Fibroblast of pulmonary artery (primary cell): ENCODE results near the gene PPIL6.

Source experiments
- DNase-seq: peaks from one replicate; pipeline ENCODE4 v3.0.0-alpha.2; 2010; ENCODE audit warnings: low read depth
- H3K4me3 ChIP-seq: replicated peaks from 2 replicates; pipeline ENCODE4 v1.5.1; 2011; ENCODE audit warnings: low read depth, mild to moderate bottlenecking, control low read depth, low read length, moderate library complexity
- CTCF ChIP-seq: IDR thresholded peaks from 2 replicates; pipeline ENCODE4 v1.5.1; 2011; ENCODE audit warnings: mild to moderate bottlenecking, control low read depth, low read length, inconsistent platforms; ENCODE audit errors: missing control alignments

The PPIL6 gene

GRCh38 chr6:109358204-109358603 lies 82.2 kb downstream of the PPIL6 start:
- no peak overlapping the region for H3K4me3 ChIP-seq
- TF ChIP-seq CTCF, result no peak
- DNase-seq, result no peak

GRCh38 chr6:109356237-109356636 lies 84.2 kb downstream of the PPIL6 start:
- TF ChIP-seq CTCF, result no peak
- H3K4me3 ChIP-seq, result no peak overlapping the region
- DNase-seq, result no peak

GRCh38 chr6:109351231-109352130 lies 88.9 kb downstream of the PPIL6 start:
- no peak for TF ChIP-seq CTCF
- peak; percentile 21 for DNase-seq
- no peak overlapping the region for H3K4me3 ChIP-seq

GRCh38 chr6:109349419-109349987 lies 90.9 kb downstream of the PPIL6 start:
- DNase-seq, result peak; percentile 90
- no peak for TF ChIP-seq CTCF
- H3K4me3 ChIP-seq, result no peak overlapping the region

GRCh38 chr6:109348226-109348625 lies 92.2 kb downstream of the PPIL6 start:
- no peak overlapping the region for H3K4me3 ChIP-seq
- DNase-seq, result no peak
- no peak for TF ChIP-seq CTCF

GRCh38 chr6:109347779-109348178 lies 92.6 kb downstream of the PPIL6 start:
- no peak for DNase-seq
- TF ChIP-seq CTCF, result no peak
- H3K4me3 ChIP-seq, result no peak overlapping the region
